Measurements from ENCODE around the gene ATP1A2.

Gene ATP1A2

GRCh38 chr1:160115545-160116282 lies at the start of gene ATP1A2:
ATP1A2 (plus strand) TSS chr1:160115759; CDS start chr1:160115862, 103 bp downstream.
- DNase-seq, result no peak

GRCh38 chr1:160066829-160067745 lies 48.5 kb upstream of the ATP1A2 start:
- no peak for DNase-seq

- DNase-seq, result no peak
Observed at GRCh38 chr1:160068225-160068624, 47.3 kb upstream of the ATP1A2 start.

- no peak for DNase-seq
Observed at GRCh38 chr1:160069460-160070231, 45.9 kb upstream of the ATP1A2 start, which contains the start of gene KCNJ10. KCNJ10 (minus strand) TSS chr1:160070160; CDS start chr1:160042532, 27,628 bp downstream.

GRCh38 chr1:160070243-160071163 lies 45.1 kb upstream of the ATP1A2 start:
- DNase-seq, result no peak

GRCh38 chr1:160071289-160071688 lies 44.3 kb upstream of the ATP1A2 start:
- no peak for DNase-seq

GRCh38 chr1:160074865-160075264 lies 40.7 kb upstream of the ATP1A2 start:
- DNase-seq, result no peak

- DNase-seq, result no peak
Observed at GRCh38 chr1:160075836-160076235, 39.7 kb upstream of the ATP1A2 start.

- no peak for DNase-seq
Observed at GRCh38 chr1:160076295-160076694, 39.3 kb upstream of the ATP1A2 start.

- peak; percentile 41 for DNase-seq
Observed at GRCh38 chr1:160077486-160077885, 38.1 kb upstream of the ATP1A2 start.

GRCh38 chr1:160078512-160079195 lies 36.9 kb upstream of the ATP1A2 start:
- DNase-seq, result peak; percentile 71

GRCh38 chr1:160079448-160079847 lies 36.1 kb upstream of the ATP1A2 start:
- no peak for DNase-seq

GRCh38 chr1:160080381-160081100 lies 35.0 kb upstream of the ATP1A2 start:
- no peak for DNase-seq

- no peak for DNase-seq
Observed at GRCh38 chr1:160081261-160081936, 34.2 kb upstream of the ATP1A2 start, which contains the start of gene KCNJ9. KCNJ9 (plus strand) TSS chr1:160081538; CDS start chr1:160084031, 2,493 bp downstream.

- no peak for DNase-seq
Observed at GRCh38 chr1:160082487-160082886, 33.1 kb upstream of the ATP1A2 start.

GRCh38 chr1:160082926-160083325 lies 32.6 kb upstream of the ATP1A2 start:
- no peak for DNase-seq

- DNase-seq, result peak; percentile 92
Observed at GRCh38 chr1:160083968-160084770, 31.4 kb upstream of the ATP1A2 start.

- no peak for DNase-seq
Observed at GRCh38 chr1:160084771-160085321, 30.7 kb upstream of the ATP1A2 start.

All from RPMI8226 (cell line).